Suprapubic skin (tissue), 3 donors: ENCODE results near the gene WDR7.

ENCODE experiments used
- CTCF ChIP-seq, 2 donors: fragments of 200-600 bp in 1 of 2; fragments of 450-650 bp in 1 of 2; sonication (generic) in 1 of 2; IDR thresholded peaks; one replicate each; pipeline ENCODE4 v1.5.1; 2016 to 2019; ENCODE audit warnings: antibody characterized with exemption in 2 of 2, mild to moderate bottlenecking in 1 of 2, moderate library complexity in 1 of 2
- EP300 ChIP-seq: sonication (generic); formaldehyde crosslinking; IDR thresholded peaks from one replicate; pipeline ENCODE4 v1.6.1; 2017; ENCODE audit warnings: antibody characterized with exemption

GRCh38 chr18:56815926-56816325 lies 164.8 kb downstream of the WDR7 start:
- TF ChIP-seq CTCF (IDR thresholded peaks at IDR 0.05): no peak
- no peak for TF ChIP-seq EP300
